GM19438 (cell line): ENCODE data around the gene SLC25A6.
"Not testable (repeated sequence)": the region's sequence is repeated elsewhere in the genome, so short reads cannot be mapped to it uniquely, and the experiment has no call there.

Experiments used
- ATAC-seq: cut with Tn5 transposase; IDR thresholded peaks from one replicate; pipeline ENCODE4 v1.9.1; 2021; ENCODE audit warnings: low read depth; ENCODE audit not compliant: unreplicated experiment

Gene SLC25A6

DNA sequence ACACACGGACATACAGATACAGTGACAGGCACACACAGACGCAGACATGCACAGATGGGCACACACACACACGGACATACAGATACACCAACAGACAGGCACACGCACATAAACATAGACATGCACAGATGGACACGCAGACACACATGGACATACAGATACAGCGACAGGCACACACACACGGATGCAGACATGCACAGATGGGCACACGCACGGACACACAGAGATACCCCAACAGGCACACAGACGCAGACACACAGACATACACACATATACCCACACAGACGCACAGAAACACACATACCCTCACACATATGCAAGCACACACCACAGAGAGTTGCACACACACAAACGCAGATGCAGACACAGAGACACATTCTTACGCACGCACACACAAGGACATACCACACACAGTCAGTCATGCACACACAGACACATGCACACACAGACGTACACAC is 24.4 kb upstream of the SLC25A6 start:
- no peak for ATAC-seq

- ATAC-seq: no peak
These were observed 20.7 kb upstream of the SLC25A6 start for GRCh38 chrX:1412551-1413161.

GRCh38 chrX:1411326-1411725 is 19.4 kb upstream of the SLC25A6 start:
- no peak for ATAC-seq

GRCh38 chrX:1407035-1407434 is 15.1 kb upstream of the SLC25A6 start:
- no peak for ATAC-seq

GRCh38 chrX:1405769-1406168 is 13.9 kb upstream of the SLC25A6 start:
- not testable (repeated sequence) for ATAC-seq

DNA sequence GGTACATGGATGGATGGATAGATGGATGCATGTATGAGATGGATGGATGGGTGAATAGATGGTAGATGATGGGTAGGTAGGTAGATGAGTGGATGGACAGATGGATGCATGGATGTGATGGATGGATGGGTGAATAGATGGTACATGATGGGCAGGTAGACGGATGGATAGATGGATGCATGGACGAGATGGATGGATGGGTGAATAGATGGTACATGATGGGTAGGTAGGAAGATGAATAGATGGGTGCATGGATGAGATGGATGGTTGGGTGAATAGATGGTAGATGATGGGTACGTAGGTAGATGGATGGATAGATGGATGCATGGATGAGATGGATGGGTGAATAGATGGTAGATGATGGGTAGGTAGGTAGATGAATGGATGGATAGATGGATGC is 12.0 kb upstream of the SLC25A6 start:
- ATAC-seq: not testable (repeated sequence)

DNA sequence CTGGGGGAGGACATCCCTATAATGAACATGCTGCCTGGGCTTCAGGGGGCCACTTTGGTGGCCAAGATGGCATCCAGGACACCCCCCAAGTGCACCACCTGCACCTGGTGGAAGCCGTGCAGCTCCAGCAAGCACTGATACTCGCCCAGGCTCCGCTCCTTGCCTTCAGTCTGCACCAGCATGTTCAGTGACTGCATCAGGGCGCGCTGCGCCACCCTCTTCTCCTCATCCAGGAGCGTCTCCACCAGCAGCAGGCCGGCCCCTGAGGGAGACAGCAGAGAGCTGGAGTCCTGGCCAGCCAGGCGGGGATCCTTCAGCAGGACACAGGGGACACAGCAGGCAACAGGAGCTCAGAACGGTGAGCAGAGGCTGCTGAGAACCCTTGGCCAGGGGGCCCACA is 11.3 kb upstream of the SLC25A6 start:
- ATAC-seq: no peak

GRCh38 chrX:1401611-1402430 is 9.9 kb upstream of the SLC25A6 start:
- ATAC-seq: no peak

DNA sequence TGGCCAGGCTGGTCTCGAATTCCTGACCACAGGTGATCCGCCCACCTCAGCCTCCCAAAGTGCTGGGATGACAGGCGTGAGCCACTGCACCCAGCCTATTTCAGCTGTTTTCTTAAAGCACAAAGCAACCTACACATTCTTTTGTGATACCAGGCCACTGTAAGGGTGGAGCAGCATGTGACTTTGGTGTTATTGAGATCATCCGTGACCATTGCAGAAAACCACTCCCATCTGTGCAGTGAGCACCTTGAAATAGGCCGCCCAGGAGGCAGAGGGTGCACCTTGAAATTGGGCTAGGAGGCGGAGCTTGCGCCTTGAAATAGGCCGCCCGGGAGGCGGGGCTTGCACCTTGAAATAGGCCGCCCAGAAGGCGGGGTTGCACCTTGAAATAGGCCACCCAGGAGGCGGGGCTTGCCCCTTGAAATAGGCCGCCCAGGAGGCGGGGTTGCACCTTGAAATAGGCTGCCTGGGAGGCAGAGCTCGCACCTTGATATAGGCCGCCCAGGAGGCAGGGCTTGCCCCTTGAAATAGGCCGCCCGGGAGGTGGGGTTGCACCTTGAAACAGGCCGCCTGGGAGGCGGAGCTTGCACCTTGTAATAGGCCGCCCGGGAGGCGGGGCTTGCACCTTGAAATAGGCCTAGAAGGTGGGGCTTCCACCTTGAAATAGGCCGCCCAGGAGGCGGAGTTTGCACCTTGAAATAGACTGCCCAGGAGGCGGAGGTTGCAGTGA is 9.0 kb upstream of the SLC25A6 start:
- ATAC-seq: no peak

GRCh38 chrX:1400049-1400448 is 8.1 kb upstream of the SLC25A6 start:
- ATAC-seq: no peak

GRCh38 chrX:1398431-1399340 is 6.8 kb upstream of the SLC25A6 start:
- ATAC-seq: no peak

DNA sequence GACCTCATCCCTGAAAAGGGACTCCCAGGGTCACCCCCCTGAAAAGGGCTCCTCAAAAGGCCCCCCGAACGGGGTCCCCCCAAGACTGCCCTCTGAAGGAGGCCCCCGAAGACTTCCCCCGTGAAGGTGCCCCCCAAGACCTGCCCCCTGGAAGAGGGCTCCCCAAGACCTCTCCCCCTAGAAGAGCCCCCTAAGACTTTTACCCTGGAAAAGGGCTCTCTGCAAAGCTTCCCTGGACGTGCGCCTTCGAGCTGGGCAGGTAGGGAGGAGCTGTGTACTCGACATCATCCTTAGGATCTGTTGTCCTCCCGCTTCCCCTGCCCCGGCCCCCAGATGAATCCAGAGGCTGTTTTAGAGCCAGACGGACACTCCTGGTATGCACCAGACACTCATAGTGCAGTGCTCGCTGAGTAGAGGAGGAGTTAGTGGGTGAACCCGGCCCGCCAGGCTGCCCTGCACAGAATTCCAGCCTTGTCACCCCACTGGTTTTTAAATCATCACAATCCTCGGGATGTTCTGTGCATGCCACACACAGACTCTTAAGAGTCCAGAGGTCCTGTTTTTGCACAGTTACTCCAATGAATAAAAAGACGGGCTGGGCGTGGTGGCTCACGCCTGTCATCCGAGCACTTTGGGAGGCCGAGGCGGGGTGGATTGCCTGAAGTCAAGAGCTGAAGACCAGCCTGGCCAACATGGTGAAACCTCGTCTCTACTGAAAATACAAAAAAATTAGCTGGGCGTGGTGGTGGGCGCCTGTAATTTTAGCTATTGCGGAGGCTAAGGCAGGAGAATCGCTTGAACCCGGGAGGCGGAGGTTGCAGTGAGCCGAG is 5.7 kb upstream of the SLC25A6 start:
- no peak for ATAC-seq

GRCh38 chrX:1397001-1397400 is 5.1 kb upstream of the SLC25A6 start:
- ATAC-seq: no peak

DNA sequence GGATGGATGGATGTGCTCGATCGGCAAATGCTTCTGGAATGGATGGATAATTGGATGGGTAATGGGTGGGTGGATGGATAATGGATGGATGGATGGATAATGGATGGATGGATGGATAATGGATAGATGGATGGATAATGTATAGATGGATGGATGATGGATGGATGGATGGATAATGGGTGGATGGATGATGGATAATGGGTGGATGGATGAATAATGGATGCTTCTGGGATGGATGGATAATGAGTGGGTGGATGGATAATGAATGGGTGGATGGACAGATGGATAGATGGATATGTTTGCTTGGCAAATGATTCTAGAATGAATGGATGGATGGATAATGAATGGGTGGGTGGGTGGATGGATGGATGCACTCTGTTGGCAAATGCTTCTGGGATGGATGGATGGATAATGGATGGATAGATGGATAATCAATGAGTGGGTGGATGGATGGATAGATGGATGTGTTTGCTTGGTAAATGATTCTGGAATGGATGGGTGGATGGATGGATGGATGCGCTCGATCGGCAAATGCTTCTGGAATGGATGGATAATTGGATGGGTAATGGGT is 3.8 kb upstream of the SLC25A6 start:
- ATAC-seq: no peak

DNA sequence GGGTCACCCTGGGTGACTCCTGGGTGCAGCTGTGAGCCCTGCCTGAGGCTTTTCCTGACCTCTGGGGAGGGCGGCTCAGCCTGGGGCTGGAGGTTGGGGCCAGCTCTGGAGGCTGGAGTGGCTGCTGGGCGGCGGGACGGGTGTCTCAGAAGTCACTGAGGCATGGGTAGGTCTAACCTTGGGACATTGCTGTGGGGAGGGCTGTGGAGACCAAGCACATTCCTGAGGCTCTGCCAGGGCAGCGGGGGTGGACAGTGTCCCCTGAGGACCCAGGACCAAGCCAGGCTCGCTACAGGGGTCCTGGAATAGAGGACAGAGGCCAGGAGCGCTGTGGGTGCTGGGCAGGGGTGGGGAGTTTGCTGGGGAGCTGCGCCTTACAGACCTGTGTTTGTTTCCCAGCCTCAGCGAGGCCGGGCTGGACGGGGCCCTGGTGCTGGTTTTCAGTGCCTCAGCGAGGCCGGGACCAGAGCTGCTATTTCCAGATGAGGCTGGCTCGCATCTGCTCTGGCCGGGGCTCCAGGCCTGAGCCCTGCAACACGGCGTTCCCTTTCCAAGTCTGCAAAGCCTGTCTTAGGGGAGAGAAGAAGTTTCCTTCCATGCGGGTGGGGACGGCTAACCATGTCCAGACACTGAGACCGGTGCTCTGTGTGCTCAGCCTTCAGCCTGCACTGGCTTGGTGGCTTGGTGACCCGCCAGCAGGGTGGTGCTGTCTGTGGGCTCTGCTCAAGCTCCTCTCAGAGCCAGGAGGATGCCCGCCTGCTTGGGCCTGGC is 3.0 kb upstream of the SLC25A6 start:
- ATAC-seq: no peak

GRCh38 chrX:1393871-1394615 is 2.1 kb upstream of the SLC25A6 start:
- no peak for ATAC-seq

- peak; percentile 28 for ATAC-seq
These were observed 609 bp upstream of the SLC25A6 start for GRCh38 chrX:1392376-1393068.
